NCI-H510A (cell line): Measurements from ENCODE around the gene CHRND.

ENCODE experiments used
- DNase-seq: peaks from one replicate; lab custom pipeline; 2025; lab: John Stamatoyannopoulos, UW

Gene CHRND

GRCh38 chr2:232573771-232574435 is 47.9 kb downstream of the CHRND start:
- no peak for DNase-seq

- DNase-seq: no peak
Observed at GRCh38 chr2:232574674-232575403, 48.9 kb downstream of the CHRND start.

GRCh38 chr2:232575404-232575746 is 49.4 kb downstream of the CHRND start:
- DNase-seq: no peak

GRCh38 chr2:232576995-232577394 is 51.0 kb downstream of the CHRND start:
- no peak for DNase-seq

- DNase-seq: no peak
Observed at GRCh38 chr2:232577841-232578240, 51.9 kb downstream of the CHRND start.

- DNase-seq: no peak
Observed at GRCh38 chr2:232578626-232579025, 52.7 kb downstream of the CHRND start.

GRCh38 chr2:232580648-232580981 is 54.7 kb downstream of the CHRND start:
- DNase-seq: no peak

- DNase-seq: no peak
Observed at GRCh38 chr2:232581725-232582124, 55.8 kb downstream of the CHRND start.

- no peak for DNase-seq
Observed at GRCh38 chr2:232584238-232584637, 58.3 kb downstream of the CHRND start.
